Effector memory CD8-positive, alpha-beta T cell (primary cell): ENCODE data around the gene SLC7A4.

ENCODE experiments used
- ATAC-seq: fragments of 150-1000 bp; cut with Tn5 transposase; replicated peaks from 2 replicates; pipeline ENCODE4 v1.10.0; 2021; ENCODE audit warnings: mild to moderate bottlenecking, moderate library complexity
- DNase-seq, 3 experiments: peaks; one replicate each; pipeline ENCODE4 v3.0.0; 2021
- H3K27ac Mint-ChIP-seq, 2 donors: one replicate each; pipeline ENCODE4 v1.8.0; 2022; ENCODE audit warnings: mild to moderate bottlenecking in 2 of 2, mixed read lengths in 2 of 2, moderate library complexity in 2 of 2
- H3K27me3 Mint-ChIP-seq, 2 donors: one replicate each; pipeline ENCODE4 v1.8.0; 2022; ENCODE audit warnings: mixed read lengths in 2 of 2
- H3K36me3 Mint-ChIP-seq: one replicate; pipeline ENCODE4 v1.8.0; 2022; ENCODE audit warnings: mild to moderate bottlenecking, moderate library complexity, mixed read lengths; ENCODE audit not compliant: insufficient read depth
- H3K4me1 Mint-ChIP-seq, 2 donors: one replicate each; pipeline ENCODE4 v1.8.0; 2022; ENCODE audit warnings: low read depth in 2 of 2, mixed read lengths in 2 of 2
- H3K4me3 Mint-ChIP-seq, 2 donors: one replicate each; pipeline ENCODE4 v1.8.0; 2022; ENCODE audit warnings: mild to moderate bottlenecking in 2 of 2, mixed read lengths in 2 of 2, moderate library complexity in 2 of 2
- H3K9me3 Mint-ChIP-seq, 2 donors: one replicate each; pipeline ENCODE4 v1.8.0; 2022; ENCODE audit warnings: mixed read lengths in 2 of 2

The SLC7A4 gene

DNA sequence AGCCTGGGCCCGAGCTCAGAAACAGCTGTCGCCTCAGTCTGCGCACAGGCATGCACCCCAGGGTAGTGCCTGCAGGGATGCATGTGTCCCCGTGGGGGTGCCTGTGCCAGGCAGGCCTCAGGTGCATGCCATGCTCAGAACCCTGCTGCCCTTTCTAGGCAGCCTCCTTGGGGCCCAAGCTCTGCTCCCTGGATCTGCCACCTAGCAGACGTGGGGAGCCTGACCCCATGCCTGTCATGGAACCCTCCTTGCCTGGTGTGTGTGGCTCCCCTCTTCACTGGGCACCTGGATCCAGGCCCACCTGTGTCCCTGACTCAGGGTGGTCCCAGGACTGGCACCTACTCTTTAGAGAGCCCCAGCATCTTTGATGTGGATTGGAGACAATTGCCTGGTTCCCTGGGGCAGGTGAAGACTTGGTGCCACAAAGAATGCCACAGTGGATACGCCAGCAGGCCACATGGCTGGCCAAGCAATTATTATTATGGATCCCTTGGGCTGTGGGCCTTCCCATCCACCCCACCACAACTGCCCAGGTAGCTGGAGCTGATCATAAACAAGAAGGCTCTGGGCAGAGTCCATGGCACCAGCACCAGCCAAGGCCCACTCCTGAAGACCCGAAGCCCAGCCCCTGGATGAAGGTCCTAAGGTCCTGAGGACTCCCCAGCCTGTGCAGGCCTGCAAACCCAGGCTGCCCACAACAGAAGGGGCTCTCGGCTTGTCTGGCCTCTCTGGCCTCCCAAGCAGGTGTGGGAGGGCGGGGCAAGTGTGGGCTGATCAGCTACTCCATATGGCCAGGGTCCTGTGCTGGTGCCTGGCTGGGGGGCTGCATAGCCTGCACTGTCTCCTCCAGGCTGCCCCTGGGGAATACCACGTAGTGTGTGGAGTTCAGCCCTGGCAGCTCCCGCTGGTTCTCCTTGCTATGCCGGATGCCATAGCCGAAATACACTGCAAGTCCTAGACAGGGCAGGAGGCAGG is 3.8 kb downstream of the SLC7A4 start:
- H3K27ac Mint-ChIP-seq = no peak overlapping the region
- no peak for ATAC-seq
- DNase-seq = no peak
- H3K9me3 Mint-ChIP-seq = no peaks in the 10 kb centered on the region
- H3K27me3 Mint-ChIP-seq = peaks cover 32 to 45% of the 10 kb centered on the region in 2 donors
- H3K4me1 Mint-ChIP-seq = peaks cover 12 to 16% of the 10 kb centered on the region in 2 donors
- peaks cover 2% of the 10 kb centered on the region for H3K36me3 Mint-ChIP-seq
- no peak overlapping the region for H3K4me3 Mint-ChIP-seq

DNA sequence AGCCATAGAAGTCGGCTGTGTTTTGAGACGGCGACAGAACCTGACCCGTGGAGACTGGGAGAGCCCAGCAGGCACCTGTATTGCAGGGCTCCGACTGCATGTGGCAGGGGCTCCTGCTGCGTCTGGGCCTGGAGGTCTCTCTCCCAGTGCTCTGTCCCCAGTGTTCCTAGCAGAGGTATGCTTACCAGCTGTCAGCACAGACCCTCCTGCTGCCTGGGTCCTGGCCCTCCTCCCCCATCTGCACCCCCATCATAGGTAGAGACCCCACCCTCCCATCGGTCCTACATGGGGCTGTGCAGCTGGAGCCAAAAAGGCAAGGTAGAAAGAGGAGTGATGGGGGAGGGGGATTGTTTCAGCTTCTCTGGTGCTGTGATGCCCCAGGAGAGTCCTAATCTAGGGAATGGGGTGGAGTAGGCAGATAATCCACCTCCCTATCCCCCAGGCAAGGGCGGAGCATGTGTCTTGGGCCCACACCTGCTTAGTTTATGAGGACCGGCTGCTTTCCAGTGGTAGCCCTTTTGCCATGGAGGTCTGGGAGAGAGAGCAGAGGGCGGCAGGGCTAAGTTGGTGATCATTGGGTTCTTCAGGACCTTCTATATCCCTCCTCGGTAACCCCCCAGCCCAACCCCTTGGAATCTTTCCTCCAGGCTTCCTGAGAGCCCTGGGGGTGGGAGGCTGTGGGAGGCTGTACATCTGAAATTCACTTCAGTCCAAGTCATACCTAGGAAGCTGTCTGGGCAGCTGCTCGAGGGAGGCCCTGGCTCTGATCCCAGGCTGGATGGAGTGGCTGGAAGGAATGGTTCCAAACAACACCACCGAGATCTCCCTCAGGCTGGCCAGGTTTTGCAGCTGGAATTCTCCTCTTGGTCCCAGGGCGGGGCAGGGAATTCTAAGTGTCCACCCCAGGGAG is 5.3 kb downstream of the SLC7A4 start:
- Mint-ChIP-seq H3K36me3 (peaks cover 2% of the 10 kb centered on the region), H3K27ac (no peak overlapping the region), H3K27me3 (peaks cover 24 to 32% of the 10 kb centered on the region in 2 donors), H3K4me3 (no peak overlapping the region), H3K9me3 (no peaks in the 10 kb centered on the region), H3K4me1 (peaks cover 12 to 16% of the 10 kb centered on the region in 2 donors)
- ATAC-seq (no peak), DNase-seq (no peak)

DNA sequence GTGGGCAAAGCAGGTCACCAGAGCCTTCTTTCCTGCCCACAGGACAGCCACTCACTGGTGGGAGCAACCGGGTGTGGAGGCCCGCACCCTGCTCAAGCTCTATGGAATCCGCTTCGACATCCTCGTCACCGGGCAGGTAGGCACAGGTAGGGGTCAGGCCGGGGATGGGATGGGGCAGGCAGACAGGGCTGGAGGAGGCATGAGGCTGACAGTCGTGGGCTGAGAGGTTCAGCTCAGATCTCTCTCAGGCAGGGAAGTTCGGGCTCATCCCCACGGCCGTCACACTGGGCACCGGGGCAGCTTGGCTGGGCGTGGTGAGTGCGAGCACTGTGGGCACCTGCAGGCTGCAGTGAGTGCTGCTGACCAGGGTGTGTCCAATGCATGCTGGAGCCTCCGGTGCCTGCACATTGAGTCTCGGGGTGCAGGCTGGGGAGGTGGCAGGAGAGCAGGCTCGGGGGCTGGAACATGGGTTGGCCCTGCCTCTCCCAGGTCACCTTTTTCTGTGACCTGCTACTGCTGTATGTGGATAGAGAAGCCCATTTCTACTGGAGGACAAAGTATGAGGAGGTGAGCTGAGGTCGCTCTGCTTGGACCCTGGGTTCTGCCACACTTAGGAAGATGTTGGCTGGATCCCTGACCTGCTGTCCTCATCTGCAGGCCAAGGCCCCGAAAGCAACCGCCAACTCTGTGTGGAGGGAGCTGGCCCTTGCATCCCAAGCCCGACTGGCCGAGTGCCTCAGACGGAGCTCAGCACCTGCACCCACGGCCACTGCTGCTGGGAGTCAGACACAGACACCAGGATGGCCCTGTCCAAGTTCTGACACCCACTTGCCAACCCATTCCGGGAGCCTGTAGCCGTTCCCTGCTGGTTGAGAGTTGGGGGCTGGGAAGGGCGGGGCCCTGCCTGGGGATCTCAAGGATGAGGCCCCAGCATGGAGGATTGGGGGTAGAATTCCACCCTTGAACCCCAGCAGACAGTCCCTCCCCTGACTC is 6.3 kb downstream of the SLC7A4 start:
- H3K9me3 Mint-ChIP-seq = no peaks in the 10 kb centered on the region
- DNase-seq (no peak), ATAC-seq (no peak)
- H3K27ac Mint-ChIP-seq = peak overlapping the region; percentile 79 to 86
- peaks cover 18 to 23% of the 10 kb centered on the region in 2 donors for H3K27me3 Mint-ChIP-seq
- H3K36me3 Mint-ChIP-seq = peaks cover 2% of the 10 kb centered on the region
- H3K4me1 Mint-ChIP-seq = peaks cover 12 to 15% of the 10 kb centered on the region in 2 donors
- H3K4me3 Mint-ChIP-seq = peak overlapping the region; percentile 57 to 64

DNA sequence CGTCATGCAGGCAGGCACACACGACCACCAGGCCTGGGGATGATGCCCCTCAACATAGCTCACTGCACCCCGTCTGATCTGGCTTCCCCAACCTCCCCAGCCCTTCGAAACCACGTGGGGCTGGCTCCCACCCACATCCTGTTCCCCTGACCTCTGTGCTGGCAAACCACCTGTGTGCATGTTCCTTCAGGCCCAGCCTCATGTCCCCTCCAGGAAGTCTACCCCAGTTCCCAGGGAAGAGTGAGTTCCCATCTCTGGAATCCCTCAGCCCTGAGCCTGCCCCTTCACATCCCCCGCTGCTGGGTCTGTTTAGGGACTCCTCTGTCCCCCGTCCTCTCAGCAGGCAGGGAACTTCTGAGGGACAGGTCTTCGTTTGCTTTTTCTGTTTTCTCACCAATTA is 7.1 kb downstream of the SLC7A4 start:
- peak overlapping the region; percentile 79 to 86 for H3K27ac Mint-ChIP-seq
- H3K9me3 Mint-ChIP-seq = no peaks in the 10 kb centered on the region
- peaks cover 12 to 13% of the 10 kb centered on the region in 2 donors for H3K4me1 Mint-ChIP-seq
- peaks cover 10 to 15% of the 10 kb centered on the region in 2 donors for H3K27me3 Mint-ChIP-seq
- ATAC-seq = peak; percentile 84
- no peak for DNase-seq
- no peaks in the 10 kb centered on the region for H3K36me3 Mint-ChIP-seq
- peak overlapping the region; percentile 57 to 64 for H3K4me3 Mint-ChIP-seq

DNA sequence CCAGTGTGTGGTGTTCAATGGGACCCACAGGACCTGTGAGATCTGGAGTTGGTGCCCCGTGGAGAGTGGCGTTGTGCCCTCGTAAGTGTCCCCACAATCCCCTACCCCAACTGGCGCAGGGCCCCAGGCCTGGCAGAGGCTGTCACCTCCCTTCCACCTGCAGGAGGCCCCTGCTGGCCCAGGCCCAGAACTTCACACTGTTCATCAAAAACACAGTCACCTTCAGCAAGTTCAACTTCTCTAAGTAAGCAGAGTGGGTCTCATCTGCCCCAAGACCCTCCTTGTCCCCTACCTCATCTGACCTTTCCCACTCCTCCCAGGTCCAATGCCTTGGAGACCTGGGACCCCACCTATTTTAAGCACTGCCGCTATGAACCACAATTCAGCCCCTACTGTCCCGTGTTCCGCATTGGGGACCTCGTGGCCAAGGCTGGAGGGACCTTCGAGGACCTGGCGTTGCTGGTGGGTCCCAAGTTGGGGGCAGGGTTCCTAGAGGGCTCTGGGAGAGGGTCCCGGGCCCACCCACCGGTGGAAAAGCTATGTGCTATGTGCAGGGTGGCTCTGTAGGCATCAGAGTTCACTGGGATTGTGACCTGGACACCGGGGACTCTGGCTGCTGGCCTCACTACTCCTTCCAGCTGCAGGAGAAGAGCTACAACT is 9.3 kb downstream of the SLC7A4 start:
- DNase-seq (no peak), ATAC-seq (no peak)
- Mint-ChIP-seq H3K4me1 (peaks cover 12 to 14% of the 10 kb centered on the region in 2 donors), H3K27me3 (no peaks in the 10 kb centered on the region), H3K27ac (no peak overlapping the region), H3K9me3 (no peaks in the 10 kb centered on the region), H3K36me3 (no peaks in the 10 kb centered on the region), H3K4me3 (no peak overlapping the region)

DNA sequence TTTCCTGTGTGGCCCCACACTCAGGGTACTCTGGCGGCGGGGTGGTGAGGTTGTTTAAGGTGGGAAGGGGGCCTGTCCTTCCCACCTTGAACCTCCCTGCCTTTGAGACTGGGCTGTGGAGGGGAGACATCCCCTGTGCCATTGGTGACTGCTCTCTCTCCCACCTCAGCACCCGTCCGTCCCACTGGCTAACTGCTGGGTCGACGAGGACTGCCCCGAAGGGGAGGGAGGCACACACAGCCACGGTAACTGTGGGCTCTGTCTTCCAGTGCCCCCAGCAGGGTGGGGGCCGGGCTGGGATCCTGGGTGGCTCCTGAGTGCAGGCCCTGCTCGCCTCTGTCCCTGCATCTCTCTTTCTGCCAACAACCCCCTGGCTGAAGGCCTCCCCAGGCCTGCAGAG is 9.9 kb downstream of the SLC7A4 start:
- no peak for ATAC-seq
- no peak overlapping the region for H3K27ac Mint-ChIP-seq

DNA sequence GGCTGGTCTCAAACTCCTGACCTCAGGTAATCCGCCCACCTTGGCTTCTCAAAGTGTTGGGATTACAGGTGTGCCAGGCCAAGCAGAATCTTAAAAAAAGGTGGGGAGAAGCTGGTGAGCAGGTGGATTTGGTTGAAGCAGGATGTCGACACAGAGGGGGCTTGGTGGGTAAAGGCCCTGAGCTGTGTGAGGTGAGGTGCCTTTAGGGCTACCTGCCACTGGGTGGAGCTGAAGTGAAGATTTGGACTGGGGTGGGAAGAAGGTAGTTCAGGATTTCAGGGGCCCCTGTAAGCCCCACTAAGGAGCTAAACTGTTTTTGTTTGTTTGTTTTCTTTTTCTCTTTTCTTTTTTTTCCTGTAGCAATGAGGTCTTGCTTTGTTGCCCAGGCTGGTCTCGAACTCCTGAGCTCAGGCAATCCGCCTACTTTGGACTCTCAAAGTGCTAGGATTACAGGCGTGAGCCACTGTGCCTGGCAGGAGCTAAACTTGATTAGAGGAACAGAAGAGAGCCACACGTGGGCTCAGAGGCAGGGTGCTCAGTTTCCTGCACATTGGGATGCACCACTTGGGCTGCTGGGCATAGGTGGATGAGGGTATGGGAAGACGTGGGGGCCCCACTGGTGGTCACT is 11.4 kb downstream of the SLC7A4 start:
- no peak overlapping the region for H3K4me3 Mint-ChIP-seq
- peaks cover 11 to 18% of the 10 kb centered on the region in 2 donors for H3K4me1 Mint-ChIP-seq
- H3K27ac Mint-ChIP-seq = peak overlapping the region; percentile 30 to 72
- H3K27me3 Mint-ChIP-seq = no peaks in the 10 kb centered on the region
- no peaks in the 10 kb centered on the region for H3K36me3 Mint-ChIP-seq
- no peaks in the 10 kb centered on the region for H3K9me3 Mint-ChIP-seq
- no peak for DNase-seq
- ATAC-seq = peak; percentile 68

More for the DNA sequence above, 9.9 kb downstream of the SLC7A4 start:
- no peak overlapping the region for H3K4me3 Mint-ChIP-seq
- H3K4me1 Mint-ChIP-seq = peaks cover 12 to 16% of the 10 kb centered on the region in 2 donors
- no peaks in the 10 kb centered on the region for H3K9me3 Mint-ChIP-seq
- H3K27me3 Mint-ChIP-seq = no peaks in the 10 kb centered on the region
- H3K36me3 Mint-ChIP-seq = no peaks in the 10 kb centered on the region
- no peak for DNase-seq

DNA sequence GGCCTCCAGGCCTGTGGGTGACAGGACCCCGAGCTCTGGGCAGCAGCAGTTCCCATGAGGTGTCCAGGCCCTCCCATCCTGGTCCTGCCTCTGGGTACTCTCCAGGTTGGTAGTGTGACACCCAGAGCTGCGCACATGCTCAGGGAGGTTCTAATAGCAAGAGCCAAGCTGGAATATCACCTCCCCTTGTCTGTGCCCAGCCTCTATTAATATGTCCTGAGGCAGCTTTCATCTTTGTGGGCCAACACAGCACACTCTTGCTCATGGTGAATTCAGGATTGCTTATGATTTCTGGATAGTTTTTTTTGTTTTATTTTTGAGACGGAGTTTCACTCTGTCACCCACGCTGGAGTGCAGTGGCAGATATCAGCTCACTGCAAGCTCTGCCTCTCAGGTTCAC is 14.0 kb downstream of the SLC7A4 start:
- no peaks in the 10 kb centered on the region for H3K27me3 Mint-ChIP-seq
- no peak for ATAC-seq
- H3K36me3 Mint-ChIP-seq = peaks cover 8% of the 10 kb centered on the region

DNA sequence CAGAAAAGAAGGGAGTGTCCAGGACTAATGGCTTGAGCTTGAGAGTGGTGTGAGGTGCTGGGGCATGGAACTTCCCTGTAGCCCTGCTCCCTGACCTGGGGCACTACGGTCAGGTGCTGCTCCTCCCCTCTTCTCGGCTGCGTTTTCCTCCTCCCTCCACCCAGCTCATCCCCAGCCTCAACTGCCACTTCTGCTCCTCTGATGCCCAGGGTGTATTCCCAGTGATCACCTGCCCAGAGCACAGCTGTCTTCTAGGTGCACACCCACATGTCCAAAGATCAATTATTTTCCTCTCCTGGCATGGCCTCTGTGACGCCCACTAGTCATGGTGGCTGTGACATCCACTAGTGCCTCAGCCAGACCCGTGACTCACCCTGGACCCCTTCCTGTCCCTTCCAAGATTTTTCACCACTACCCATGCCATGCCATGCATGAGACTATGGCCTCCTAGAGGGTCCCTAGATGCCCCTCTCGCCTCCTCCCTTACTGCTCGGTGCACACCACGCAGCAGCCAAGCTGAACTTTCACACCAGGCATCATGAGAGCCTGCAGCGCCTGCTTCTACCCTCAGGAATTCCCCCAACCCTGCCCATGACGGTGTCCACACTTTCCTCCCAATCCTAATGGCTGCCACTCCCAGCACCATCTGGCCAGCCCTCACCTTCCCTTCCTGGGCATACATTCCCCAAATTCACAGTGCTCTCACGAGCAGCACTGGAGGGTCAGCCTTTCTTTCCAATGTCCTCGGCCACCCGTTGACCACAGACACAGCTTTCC is 15.5 kb downstream of the SLC7A4 start:
- peak overlapping the region; percentile 92 to 98 for H3K27ac Mint-ChIP-seq
- peaks cover 20 to 30% of the 10 kb centered on the region in 2 donors for H3K4me1 Mint-ChIP-seq
- ATAC-seq (no peak), DNase-seq (no peak)
- peaks cover 8% of the 10 kb centered on the region for H3K36me3 Mint-ChIP-seq
- H3K27me3 Mint-ChIP-seq = no peaks in the 10 kb centered on the region
- H3K9me3 Mint-ChIP-seq = no peaks in the 10 kb centered on the region
- peak overlapping the region in 1 of 2 donors; percentile 44 for H3K4me3 Mint-ChIP-seq

More for the DNA sequence above, 14.0 kb downstream of the SLC7A4 start:
- Mint-ChIP-seq H3K4me3 (no peak overlapping the region), H3K4me1 (peaks cover 20 to 28% of the 10 kb centered on the region in 2 donors), H3K27ac (peak overlapping the region in 1 of 2 donors; percentile 98), H3K9me3 (no peaks in the 10 kb centered on the region)
- no peak for DNase-seq

DNA sequence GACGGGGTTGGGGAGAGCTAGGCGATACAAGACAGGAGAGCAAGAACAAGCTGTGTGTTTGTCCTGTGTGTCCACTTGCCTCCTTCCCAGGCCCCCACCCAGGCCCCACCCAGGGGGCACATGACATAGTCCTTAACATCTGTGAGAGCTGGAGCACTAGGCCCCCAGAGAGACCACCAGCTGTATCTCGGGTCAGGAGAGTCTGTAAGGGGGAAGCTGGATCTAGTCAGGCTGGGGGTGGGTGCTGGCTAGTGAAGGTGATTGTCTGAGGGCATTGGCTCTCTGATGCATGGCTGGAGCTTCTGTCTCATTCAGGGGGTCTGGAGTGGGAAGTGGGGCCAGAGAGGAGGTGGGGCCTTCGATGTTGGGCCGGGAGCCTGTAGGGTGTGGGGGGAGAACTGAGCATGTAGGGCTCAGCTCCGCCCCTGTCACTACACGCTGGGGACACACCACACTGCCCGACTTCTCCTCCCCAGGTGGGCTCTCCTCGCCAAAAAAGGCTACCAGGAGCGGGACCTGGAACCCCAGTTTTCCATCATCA is 16.8 kb downstream of the SLC7A4 start:
- H3K9me3 Mint-ChIP-seq = no peaks in the 10 kb centered on the region
- no peak for ATAC-seq
- peak overlapping the region; percentile 92 to 98 for H3K27ac Mint-ChIP-seq
- DNase-seq = no peak
- peaks cover 8% of the 10 kb centered on the region for H3K36me3 Mint-ChIP-seq
- peaks cover 20 to 30% of the 10 kb centered on the region in 2 donors for H3K4me1 Mint-ChIP-seq
- no peaks in the 10 kb centered on the region for H3K27me3 Mint-ChIP-seq
- peak overlapping the region in 1 of 2 donors; percentile 80 for H3K4me3 Mint-ChIP-seq
